Thoracic aorta (tissue), 2 donors: ENCODE results near the gene PCDH1. TPM values are rescaled to one million over a fixed set of nuclear protein-coding genes. Genes with fewer than 3 reads are reported as not detected.

ENCODE experiments used
- ATAC-seq: fragments of 150-250 bp; one replicate; pipeline ENCODE4 v1.8.0; 2017; ENCODE audit warnings: low read depth; ENCODE audit not compliant: insufficient number of reproducible peaks, low FRiP score
- DNase-seq: peaks from one replicate; pipeline ENCODE4 v3.0.0-alpha.2; 2020; ENCODE audit warnings: low spot score
- H3K27ac ChIP-seq, 2 donors: fragments of 200-600 bp; sonication (generic); 1 replicate in 1 of 2; 2 replicates in 1 of 2; pipeline ENCODE4 v1.5.1; 2016; ENCODE audit warnings: mild to moderate bottlenecking in 2 of 2, moderate library complexity in 2 of 2
- H3K27me3 ChIP-seq: fragments of 200-600 bp; sonication (generic); replicated peaks from 2 replicates; pipeline ENCODE4 v1.6.0; 2016; ENCODE audit warnings: mild to moderate bottlenecking; ENCODE audit not compliant: insufficient read depth
- H3K36me3 ChIP-seq: fragments of 200-600 bp; sonication (generic); one replicate; pipeline ENCODE4 v1.5.1; 2016
- H3K4me1 ChIP-seq, 2 donors: fragments of 200-600 bp; sonication (generic); 1 replicate in 1 of 2; 2 replicates in 1 of 2; pipeline versions ENCODE4 v1.5.1 to v1.6.0; 2016; ENCODE audit warnings: low read depth in 2 of 2, mild to moderate bottlenecking in 1 of 2; ENCODE audit not compliant: control insufficient read depth in 1 of 2
- H3K4me3 ChIP-seq: fragments of 200-600 bp; sonication (generic); 2 replicates; pipeline ENCODE4 v1.5.1; 2016; ENCODE audit warnings: mild to moderate bottlenecking
- H3K9me3 ChIP-seq: fragments of 200-600 bp; sonication (generic); 2 replicates; pipeline ENCODE4 v1.5.1; 2016
- total RNA-seq, 2 donors: library from RNA; depleted of rRNA; stranded (reverse); fragments of >200 nt; gene quantifications; one replicate each; pipeline versions ENCODE4 v1.1.0 to v1.2.3, GENCODE V29; 2016
- TF ChIP-seq, protein P1 (sequence below): fragments of 200-600 bp; sonication (generic); IDR thresholded peaks from one replicate; pipeline ENCODE4 v1.5.1; 2019; ENCODE audit warnings: antibody characterized with exemption

PCDH1 gene
- total RNA-seq, 2 donors from 2014 or later: 24.6 to 43.4 TPM

DNA sequence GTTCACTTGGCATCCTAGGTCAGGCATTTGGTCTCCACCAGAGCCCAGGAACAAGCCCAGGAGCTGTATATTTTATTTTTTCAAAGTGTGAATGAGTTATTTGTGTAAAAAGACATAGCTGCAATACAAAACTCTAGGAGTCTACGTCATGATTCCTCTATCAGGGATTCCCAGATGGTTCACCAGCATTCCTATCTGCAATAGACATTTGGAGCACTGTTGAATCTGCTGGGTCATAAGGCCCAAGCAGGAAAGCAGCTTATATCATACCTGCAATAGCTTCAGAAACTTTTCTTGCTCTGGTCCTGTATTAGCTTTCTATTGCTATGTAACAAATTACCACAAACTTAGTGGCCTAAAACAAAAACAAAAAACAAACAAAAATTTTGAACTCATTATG is 28.8 kb upstream of the PCDH1 start:
- Histone ChIP-seq H3K36me3 (no peaks in the 10 kb centered on the region), H3K9me3 (no peaks in the 10 kb centered on the region), H3K27me3 (no peaks in the 10 kb centered on the region), H3K27ac (no peak overlapping the region), H3K4me3 (no peak overlapping the region), H3K4me1 (no peaks in the 10 kb centered on the region)
- ATAC-seq: no peak
- TF ChIP-seq, protein P1, sequence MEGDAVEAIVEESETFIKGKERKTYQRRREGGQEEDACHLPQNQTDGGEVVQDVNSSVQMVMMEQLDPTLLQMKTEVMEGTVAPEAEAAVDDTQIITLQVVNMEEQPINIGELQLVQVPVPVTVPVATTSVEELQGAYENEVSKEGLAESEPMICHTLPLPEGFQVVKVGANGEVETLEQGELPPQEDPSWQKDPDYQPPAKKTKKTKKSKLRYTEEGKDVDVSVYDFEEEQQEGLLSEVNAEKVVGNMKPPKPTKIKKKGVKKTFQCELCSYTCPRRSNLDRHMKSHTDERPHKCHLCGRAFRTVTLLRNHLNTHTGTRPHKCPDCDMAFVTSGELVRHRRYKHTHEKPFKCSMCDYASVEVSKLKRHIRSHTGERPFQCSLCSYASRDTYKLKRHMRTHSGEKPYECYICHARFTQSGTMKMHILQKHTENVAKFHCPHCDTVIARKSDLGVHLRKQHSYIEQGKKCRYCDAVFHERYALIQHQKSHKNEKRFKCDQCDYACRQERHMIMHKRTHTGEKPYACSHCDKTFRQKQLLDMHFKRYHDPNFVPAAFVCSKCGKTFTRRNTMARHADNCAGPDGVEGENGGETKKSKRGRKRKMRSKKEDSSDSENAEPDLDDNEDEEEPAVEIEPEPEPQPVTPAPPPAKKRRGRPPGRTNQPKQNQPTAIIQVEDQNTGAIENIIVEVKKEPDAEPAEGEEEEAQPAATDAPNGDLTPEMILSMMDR: no peak
- DNase-seq: no peak

DNA sequence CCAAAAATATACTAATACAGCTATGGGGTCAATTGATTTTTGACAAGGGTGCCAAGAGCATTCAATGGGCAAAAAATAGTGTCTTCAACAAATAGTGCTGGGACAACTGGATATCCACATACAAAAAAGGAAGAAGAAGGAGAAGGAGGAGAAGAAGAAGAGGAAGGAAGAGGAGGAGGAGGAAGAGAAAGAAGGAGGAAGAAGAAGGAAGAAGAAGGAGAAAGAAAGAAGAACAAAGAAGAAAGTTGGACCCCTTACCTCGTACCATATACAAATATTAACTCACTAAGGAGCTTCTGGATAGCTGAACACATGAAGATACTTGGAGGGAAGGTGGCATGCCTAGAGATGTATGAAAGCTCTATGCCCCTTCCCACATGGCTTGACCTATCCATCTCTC is 28.3 kb upstream of the PCDH1 start:
- TF ChIP-seq, protein P1: no peak
- no peak for DNase-seq
- Histone ChIP-seq H3K9me3 (no peaks in the 10 kb centered on the region), H3K27ac (no peak overlapping the region), H3K27me3 (no peaks in the 10 kb centered on the region), H3K36me3 (no peaks in the 10 kb centered on the region), H3K4me1 (no peaks in the 10 kb centered on the region), H3K4me3 (no peak overlapping the region)
- ATAC-seq: no peak

DNA sequence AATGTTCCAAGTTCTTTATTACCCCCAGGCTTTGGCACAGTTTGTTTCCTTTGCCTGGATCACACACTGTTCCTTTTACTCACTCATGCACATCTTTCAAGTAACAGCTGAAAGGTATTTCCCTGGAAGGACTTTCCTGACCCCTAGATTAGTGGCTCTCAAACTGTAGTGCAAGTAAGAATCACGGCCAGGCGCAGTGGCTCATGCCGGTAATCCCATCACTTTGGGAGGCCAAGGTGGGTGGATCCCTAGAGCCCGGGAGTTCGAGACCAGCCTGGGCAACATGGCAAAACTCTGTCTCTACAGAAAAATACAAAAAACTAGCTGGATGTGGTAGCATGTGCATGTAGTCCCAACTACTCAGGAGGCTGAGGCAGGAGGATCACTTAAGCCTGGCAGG is 26.3 kb upstream of the PCDH1 start:
- H3K27me3 ChIP-seq: no peaks in the 10 kb centered on the region
- DNase-seq (no peak), ATAC-seq (no peak)

DNA sequence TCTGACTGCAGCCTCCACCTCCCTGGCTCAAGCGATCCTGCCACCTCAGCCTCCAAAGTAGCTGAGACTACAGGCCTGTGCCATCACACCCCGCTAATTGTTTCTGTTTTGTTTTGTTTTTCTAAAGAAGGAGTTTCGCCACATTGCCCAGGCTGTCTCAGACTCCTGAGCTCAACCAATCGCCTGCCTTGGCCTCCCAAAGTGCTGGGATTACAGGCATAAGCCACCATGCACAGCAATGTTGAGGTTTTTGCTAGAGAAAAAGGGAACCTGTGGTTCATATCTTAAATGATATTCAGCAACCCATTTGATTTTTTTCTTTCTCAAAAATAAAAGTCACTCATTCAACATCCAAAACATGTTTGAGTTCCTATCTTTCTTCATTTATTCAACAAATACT is 25.1 kb upstream of the PCDH1 start:
- Histone ChIP-seq H3K9me3 (no peaks in the 10 kb centered on the region), H3K4me3 (no peak overlapping the region), H3K4me1 (no peaks in the 10 kb centered on the region), H3K27me3 (no peaks in the 10 kb centered on the region), H3K36me3 (no peaks in the 10 kb centered on the region), H3K27ac (no peak overlapping the region)
- no peak for ATAC-seq
- TF ChIP-seq, protein P1: no peak
- DNase-seq: no peak

More for the DNA sequence above, 26.3 kb upstream of the PCDH1 start:
- H3K36me3 ChIP-seq: no peaks in the 10 kb centered on the region
- TF ChIP-seq, protein P1: no peak
- H3K9me3 ChIP-seq: no peaks in the 10 kb centered on the region
- H3K27ac ChIP-seq: no peak overlapping the region
- H3K4me1 ChIP-seq: no peaks in the 10 kb centered on the region
- no peak overlapping the region for H3K4me3 ChIP-seq

DNA sequence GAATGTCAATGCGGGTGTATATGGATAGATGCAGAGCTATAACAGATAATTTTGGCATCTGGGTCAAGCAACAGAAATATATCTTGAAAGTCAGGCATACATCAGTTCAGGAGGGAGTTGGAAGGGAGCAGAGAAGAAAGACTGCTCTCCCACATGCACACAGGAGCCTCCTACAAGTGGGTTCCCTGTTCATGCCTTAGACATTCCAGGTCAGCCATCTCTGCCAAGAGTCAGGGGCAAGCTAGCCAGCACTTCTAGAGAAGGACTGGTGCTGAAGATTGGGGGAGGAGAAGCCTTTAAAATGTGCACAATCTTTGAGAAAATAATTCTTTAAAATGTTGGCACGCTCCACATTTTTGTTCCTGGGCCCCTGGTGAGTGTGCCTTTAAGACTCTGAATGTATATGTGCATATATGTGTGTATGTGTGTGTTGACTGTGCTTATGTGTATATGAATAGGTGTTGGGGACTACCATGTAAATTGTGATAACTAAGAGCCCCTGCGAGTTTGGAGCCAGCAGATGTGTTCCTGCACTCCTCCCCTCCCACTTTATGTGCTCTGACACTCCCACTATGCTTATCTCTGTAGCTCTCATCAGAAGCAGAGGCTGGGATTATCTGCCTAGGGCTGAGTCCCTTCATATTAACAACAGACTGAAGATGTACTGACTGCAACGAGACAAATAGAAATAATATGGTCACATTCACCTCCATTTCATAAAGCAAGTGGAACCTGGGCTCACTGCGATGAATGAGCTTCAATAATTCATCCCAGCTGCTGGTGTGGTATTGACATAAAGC is 24.0 kb upstream of the PCDH1 start:
- Histone ChIP-seq H3K9me3 (no peaks in the 10 kb centered on the region), H3K27ac (no peak overlapping the region), H3K27me3 (no peaks in the 10 kb centered on the region), H3K36me3 (no peaks in the 10 kb centered on the region), H3K4me3 (no peak overlapping the region), H3K4me1 (no peaks in the 10 kb centered on the region)
- ATAC-seq (no peak), DNase-seq (no peak)
- TF ChIP-seq, protein P1: no peak
